Smooth muscle cell (in vitro differentiated cells): Measurements from ENCODE around the gene RAMP2. TPM values are rescaled to one million over a fixed set of nuclear protein-coding genes. Genes with fewer than 3 reads are reported as not detected.

Source experiments
- DNase-seq: peaks from one replicate; lab custom pipeline; 2025; ENCODE audit not compliant: unreplicated experiment; lab: John Stamatoyannopoulos, UW
- H2AFZ ChIP-seq: fragments of 200-600 bp; sonication (generic); 2 replicates; pipeline ENCODE4 v1.6.0; 2016; ENCODE audit warnings: antibody characterized with exemption, low read depth, mild to moderate bottlenecking
- H3F3A ChIP-seq: fragments of 200-600 bp; sonication (generic); 2 replicates; pipeline ENCODE4 v1.6.0; 2017; ENCODE audit warnings: antibody characterized with exemption, low read depth
- H3K27ac ChIP-seq: fragments of 200-600 bp; sonication (generic); 2 replicates; pipeline ENCODE4 v1.5.1; 2016; ENCODE audit warnings: low read depth, mild to moderate bottlenecking
- H3K27me3 ChIP-seq: fragments of 200-600 bp; sonication (generic); 2 replicates; pipeline ENCODE4 v1.6.1; 2016; ENCODE audit warnings: low read depth, mild to moderate bottlenecking
- H3K36me3 ChIP-seq: fragments of 200-600 bp; sonication (generic); 2 replicates; pipeline ENCODE4 v1.5.1; 2016; ENCODE audit warnings: low read depth
- H3K4me1 ChIP-seq: fragments of 200-600 bp; sonication (generic); 2 replicates; pipeline ENCODE4 v1.5.1; 2016; ENCODE audit warnings: low read depth
- H3K4me2 ChIP-seq: fragments of 200-600 bp; sonication (generic); 2 replicates; pipeline ENCODE4 v1.6.0; 2016; ENCODE audit warnings: mild to moderate bottlenecking
- H3K4me3 ChIP-seq: fragments of 200-600 bp; sonication (generic); 2 replicates; pipeline ENCODE4 v1.5.1; 2016; ENCODE audit warnings: mild to moderate bottlenecking
- H3K79me2 ChIP-seq: fragments of 200-600 bp; sonication (generic); 2 replicates; pipeline ENCODE4 v1.6.0; 2016; ENCODE audit warnings: low read depth, mild to moderate bottlenecking
- H3K9ac ChIP-seq: fragments of 200-600 bp; sonication (generic); 2 replicates; pipeline ENCODE4 v1.6.0; 2016; ENCODE audit warnings: low read depth
- H3K9me3 ChIP-seq: fragments of 200-600 bp; sonication (generic); replicated peaks from 2 replicates; pipeline ENCODE4 v1.5.1; 2016; ENCODE audit warnings: low read depth
- H4K20me1 ChIP-seq: fragments of 200-600 bp; sonication (generic); 2 replicates; pipeline ENCODE4 v1.6.0; 2016; ENCODE audit warnings: low read depth
- WGBS: methylation state at CpG from one replicate; pipeline ENCODE4 v1.1.7; 2016; ENCODE audit warnings: low lambda C conversion rate; 5-methylcytosine and 5-hydroxymethylcytosine counted together
- polyA plus RNA-seq: library from polyadenylated mRNA; unstranded; fragments of >200 nt; fragmentation: Nextera tagmentation; extraction: Ambion mirVana; gene quantifications from 2 replicates; pipeline ENCODE4 v1.2.1, GENCODE V29; 2016
- total RNA-seq: library from RNA; depleted of rRNA; stranded (reverse); fragments of >200 nt; gene quantifications from 2 replicates; pipeline ENCODE4 v1.2.3, GENCODE V29; 2014
- TF ChIP-seq, protein P1 (sequence below): fragments of 200-600 bp; sonication (generic); IDR thresholded peaks from 2 replicates; pipeline ENCODE4 v1.5.1; 2017; ENCODE audit warnings: borderline replicate concordance, mild to moderate bottlenecking, antibody characterized with exemption; ENCODE audit not compliant: insufficient read depth, poor library complexity, severe bottlenecking

RAMP2 gene
- total and polyA plus RNA-seq, 2 experiments from 2014 or later, result 8.9 to 25.7 TPM

- DNase-seq, result peak; percentile 37
- Histone ChIP-seq H3F3A (no peaks in the 10 kb centered on the region), H3K9me3 (no peaks in the 10 kb centered on the region), H3K27me3 (no peaks in the 10 kb centered on the region), H3K79me2 (peaks cover 5% of the 10 kb centered on the region), H3K27ac (no peak within 1 kb of the TSS), H3K4me3 (peak within 1 kb of the TSS; percentile 92), H3K9ac (peak within 1 kb of the TSS; percentile 78), H3K36me3 (no peaks in the 10 kb centered on the region), H3K4me2 (peak within 1 kb of the TSS; percentile 97), H4K20me1 (no peaks in the 10 kb centered on the region), H2AFZ (peak within 1 kb of the TSS; percentile 92), H3K4me1 (peaks cover 9% of the 10 kb centered on the region)
- WGBS, result 30% methylated on average over 65 of the region's 66 CpGs
- TF ChIP-seq, protein P1, sequence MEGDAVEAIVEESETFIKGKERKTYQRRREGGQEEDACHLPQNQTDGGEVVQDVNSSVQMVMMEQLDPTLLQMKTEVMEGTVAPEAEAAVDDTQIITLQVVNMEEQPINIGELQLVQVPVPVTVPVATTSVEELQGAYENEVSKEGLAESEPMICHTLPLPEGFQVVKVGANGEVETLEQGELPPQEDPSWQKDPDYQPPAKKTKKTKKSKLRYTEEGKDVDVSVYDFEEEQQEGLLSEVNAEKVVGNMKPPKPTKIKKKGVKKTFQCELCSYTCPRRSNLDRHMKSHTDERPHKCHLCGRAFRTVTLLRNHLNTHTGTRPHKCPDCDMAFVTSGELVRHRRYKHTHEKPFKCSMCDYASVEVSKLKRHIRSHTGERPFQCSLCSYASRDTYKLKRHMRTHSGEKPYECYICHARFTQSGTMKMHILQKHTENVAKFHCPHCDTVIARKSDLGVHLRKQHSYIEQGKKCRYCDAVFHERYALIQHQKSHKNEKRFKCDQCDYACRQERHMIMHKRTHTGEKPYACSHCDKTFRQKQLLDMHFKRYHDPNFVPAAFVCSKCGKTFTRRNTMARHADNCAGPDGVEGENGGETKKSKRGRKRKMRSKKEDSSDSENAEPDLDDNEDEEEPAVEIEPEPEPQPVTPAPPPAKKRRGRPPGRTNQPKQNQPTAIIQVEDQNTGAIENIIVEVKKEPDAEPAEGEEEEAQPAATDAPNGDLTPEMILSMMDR, result peak; percentile 11
Measured at GRCh38 chr17:42798383-42799380, 37.7 kb downstream of the RAMP2 start, which contains the start of the genes CNTD1 and COA3. Gene CNTD1, plus strand, starts transcription at chr17:42798861. Its CDS starts 207 bp downstream, at chr17:42799068. Gene COA3, minus strand, starts transcription at chr17:42798704. Its CDS starts 23 bp downstream, at chr17:42798681.

GRCh38 chr17:42803074-42803883, 42.3 kb downstream of the RAMP2 start:
- no peak overlapping the region for H3K4me2 ChIP-seq
- no peak overlapping the region for H3K27ac ChIP-seq
- H3K27me3 ChIP-seq, result no peaks in the 10 kb centered on the region
- H3K9me3 ChIP-seq, result no peaks in the 10 kb centered on the region
- no peak overlapping the region for H3K4me3 ChIP-seq
- no peak overlapping the region for H3K9ac ChIP-seq
- peaks cover under 1% of the 10 kb centered on the region for H3K79me2 ChIP-seq
- no peaks in the 10 kb centered on the region for H4K20me1 ChIP-seq
- H3F3A ChIP-seq, result no peaks in the 10 kb centered on the region
- no peak overlapping the region for H2AFZ ChIP-seq
- 91% methylated on average over 2 of the region's 2 CpGs for WGBS
- DNase-seq, result no peak
- no peaks in the 10 kb centered on the region for H3K4me1 ChIP-seq
- no peaks in the 10 kb centered on the region for H3K36me3 ChIP-seq
- TF ChIP-seq, protein P1, result no peak

DNA sequence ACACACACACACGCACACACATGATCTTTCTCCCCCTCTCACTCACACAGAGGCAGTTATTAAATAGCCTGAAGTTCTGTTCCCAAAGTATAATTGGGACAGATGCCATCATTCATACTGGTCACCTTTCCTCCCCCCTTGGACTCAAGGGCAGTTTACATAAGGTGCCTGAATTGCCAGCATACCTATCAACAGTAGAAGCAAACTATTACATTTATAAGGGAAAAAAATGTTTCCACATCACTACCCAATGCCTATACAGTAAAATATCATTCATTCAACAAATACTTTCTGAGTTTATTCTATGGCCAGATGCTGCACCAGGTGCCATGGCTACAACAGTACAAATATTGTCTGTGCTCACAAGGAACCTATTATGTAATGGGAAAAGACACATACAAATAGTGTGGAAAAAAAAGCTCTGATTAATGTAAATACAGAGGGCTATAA, 43.9 kb downstream of the RAMP2 start:
- TF ChIP-seq, protein P1, result no peak
- Histone ChIP-seq H3K4me1 (no peaks in the 10 kb centered on the region), H3K27ac (no peak overlapping the region), H3K36me3 (no peaks in the 10 kb centered on the region), H4K20me1 (no peaks in the 10 kb centered on the region), H3K4me3 (no peak overlapping the region), H3K4me2 (no peak overlapping the region), H3F3A (no peaks in the 10 kb centered on the region), H2AFZ (no peak overlapping the region), H3K9me3 (no peaks in the 10 kb centered on the region), H3K9ac (no peak overlapping the region), H3K79me2 (no peaks in the 10 kb centered on the region), H3K27me3 (no peaks in the 10 kb centered on the region)
- DNase-seq, result no peak
- 88% methylated on average over 1 of the region's 1 CpG for WGBS
